Tongue (tissue), 2 donors: ENCODE results near the gene CHP2. TPM values are rescaled to one million over a fixed set of nuclear protein-coding genes. Genes with fewer than 3 reads are reported as not detected.
"Not testable (repeated sequence)": the region's sequence is repeated elsewhere in the genome, so short reads cannot be mapped to it uniquely, and the experiment has no call there.

ENCODE experiments used
- DNase-seq: peaks from one replicate; pipeline ENCODE4 v3.0.0-alpha.2; 2015
- total RNA-seq: library from RNA; depleted of rRNA; stranded (reverse); fragments of >200 nt; gene quantifications from one replicate; pipeline ENCODE4 v1.2.3, GENCODE V29; 2014

CHP2 gene
- total RNA-seq: 0.62 TPM

- DNase-seq: peak; percentile 6
Observed at GRCh38 chr16:23754594-23755483, at the start of gene CHP2. TSS of gene CHP2 (plus strand) at chr16:23755026. CDS start at chr16:23755050, 24 bp downstream.

- no peak for DNase-seq
Observed at GRCh38 chr16:23705517-23705902, 49.3 kb upstream of the CHP2 start.

GRCh38 chr16:23706439-23706838 lies 48.4 kb upstream of the CHP2 start:
- no peak for DNase-seq

DNA sequence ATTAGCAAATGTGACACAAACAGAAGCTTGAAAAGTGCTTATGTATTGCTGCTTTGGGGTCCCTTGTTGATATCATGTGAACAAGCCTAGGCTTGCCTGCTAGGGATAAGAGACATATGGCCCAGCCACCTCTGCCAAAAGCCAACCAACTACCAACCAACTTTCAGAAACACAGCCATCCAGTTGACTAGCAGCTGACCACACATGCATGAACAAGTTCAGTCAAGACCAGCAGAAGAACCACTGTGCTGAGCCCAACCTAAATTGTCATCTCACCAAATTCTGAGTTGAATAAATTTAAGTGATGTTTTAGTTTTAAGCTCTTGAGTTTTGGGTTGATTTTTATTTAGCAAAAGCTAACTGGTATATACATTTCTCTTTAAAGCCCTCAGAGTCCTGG lies 45.3 kb upstream of the CHP2 start:
- no peak for DNase-seq

DNA sequence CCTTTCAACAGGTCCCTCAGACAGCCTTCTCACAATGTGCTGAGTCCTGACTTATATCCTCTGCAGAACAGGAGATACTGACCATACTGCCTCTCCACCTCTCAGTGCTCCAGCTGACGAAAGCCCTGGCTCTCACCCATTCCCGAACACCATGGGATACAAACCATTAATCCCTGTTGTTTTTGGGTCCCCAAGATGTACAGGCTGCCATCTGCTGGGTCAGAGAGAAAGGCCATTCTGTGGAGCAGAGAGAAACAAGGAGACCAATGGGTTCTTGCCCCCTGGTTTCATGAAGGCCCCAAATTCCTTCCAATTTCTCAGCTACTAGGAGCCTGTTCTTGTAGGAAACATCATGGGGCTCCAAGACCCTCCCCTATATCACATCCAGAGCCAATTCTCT lies 44.8 kb upstream of the CHP2 start:
- DNase-seq: no peak

- no peak for DNase-seq
Observed at GRCh38 chr16:23710504-23710903, 44.3 kb upstream of the CHP2 start.

DNA sequence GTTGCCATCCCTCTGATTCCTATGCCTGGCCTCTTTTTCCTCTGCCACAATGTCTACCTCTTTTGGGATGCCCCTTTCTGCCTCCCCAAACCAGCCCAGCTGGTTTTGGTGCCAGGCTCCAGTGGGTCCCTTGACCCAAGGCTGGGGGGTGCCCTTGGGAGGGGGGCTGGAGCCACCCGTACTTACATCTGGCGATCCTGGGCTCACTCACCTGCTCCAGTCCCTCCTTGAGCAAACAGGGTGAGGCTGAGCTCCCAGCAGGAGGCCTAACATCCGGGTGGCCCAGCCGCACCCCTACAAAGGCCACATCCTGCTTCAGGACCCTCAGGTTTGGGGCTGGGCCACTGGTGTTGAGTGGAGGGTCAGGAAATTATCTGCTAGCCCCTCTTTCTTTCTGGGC lies 43.0 kb upstream of the CHP2 start:
- no peak for DNase-seq

DNA sequence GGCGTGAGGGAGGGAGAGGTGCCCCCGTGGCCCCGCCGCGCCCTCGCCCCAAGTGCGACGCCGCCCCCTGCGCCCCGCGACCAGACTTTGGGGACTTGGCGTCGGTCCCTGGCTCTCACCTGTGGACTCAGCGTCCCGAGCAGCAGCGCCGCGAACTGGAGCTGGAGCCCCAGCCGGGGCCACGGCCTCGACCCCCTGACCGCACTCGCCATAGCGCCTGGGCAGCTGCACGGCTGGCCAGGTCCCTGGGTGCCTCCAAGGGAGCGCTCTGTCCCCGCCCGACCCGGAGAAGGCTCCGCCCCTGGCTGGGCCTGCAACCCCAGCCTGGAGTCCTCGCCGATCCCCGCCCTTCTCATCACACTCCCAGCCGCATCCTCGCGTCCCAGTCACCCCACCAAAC lies 41.9 kb upstream of the CHP2 start, which contains the start of gene ERN2:
TSS of gene ERN2 (minus strand) at position 247 of the 400 bp plus-strand sequence. CDS start at position 212, 35 bp downstream.
- no peak for DNase-seq

- DNase-seq: no peak
Observed at GRCh38 chr16:23716484-23716883, 38.3 kb upstream of the CHP2 start.

DNA sequence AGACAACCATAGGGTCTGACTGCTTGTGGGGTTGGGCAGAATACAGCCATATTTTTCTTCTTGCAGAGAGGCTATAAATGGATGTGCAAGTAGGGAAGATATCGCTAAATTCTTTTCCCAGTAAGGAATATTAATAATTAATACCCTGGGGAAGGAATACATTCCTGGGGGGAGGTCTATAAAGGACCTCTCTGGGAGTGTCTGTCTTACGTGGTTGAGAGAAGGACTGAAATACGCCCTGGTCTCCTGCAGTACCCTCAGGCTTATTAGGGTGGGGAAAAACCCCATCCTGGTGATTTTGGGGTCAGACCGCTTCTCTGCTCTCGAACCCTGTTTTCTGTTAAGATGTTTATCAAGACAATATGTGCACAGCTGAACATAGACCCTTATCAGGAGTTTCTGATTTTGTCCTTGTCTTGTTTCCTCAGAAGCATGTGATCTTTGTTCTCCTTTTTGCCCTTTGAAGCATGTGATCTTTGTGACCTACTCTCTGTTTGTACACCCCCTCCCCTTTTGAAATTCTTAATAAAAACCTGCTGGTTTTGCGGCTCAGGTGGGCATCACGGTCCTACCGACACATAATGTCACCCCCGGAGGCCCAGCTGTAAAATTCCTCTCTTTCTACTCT lies 32.1 kb upstream of the CHP2 start:
- DNase-seq: not testable (repeated sequence)

DNA sequence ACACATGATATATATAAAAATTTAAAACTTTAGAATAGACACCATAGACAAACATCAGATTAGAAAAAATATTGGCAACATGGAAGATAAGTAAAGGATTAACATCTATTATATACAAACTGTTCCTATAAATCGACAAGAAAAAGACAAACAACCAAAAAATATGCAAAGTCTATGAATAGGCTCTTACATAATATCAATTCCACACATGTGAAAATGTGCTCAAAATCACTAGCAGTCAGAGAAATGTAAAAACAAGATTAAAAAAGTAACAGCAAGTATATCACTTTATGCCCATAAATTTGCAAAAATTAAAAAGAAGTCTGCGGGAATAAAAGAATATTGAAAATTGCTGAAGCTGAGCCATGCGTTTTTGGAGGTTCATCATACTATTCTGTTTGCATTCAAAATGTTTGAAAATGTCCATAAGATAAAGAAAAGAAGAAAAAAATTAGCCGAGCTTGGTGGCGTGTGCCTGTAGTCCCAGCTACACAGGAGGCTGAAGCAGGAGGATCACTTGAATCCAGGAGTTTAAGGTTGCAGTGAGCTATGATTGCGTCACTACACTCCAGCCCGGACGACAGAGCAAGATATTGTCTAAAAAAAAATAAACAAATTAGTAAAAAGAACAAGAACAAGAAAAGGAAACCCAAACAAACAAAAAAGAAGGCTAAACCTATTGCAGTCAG lies 30.6 kb upstream of the CHP2 start:
- no peak for DNase-seq

GRCh38 chr16:23724785-23725131 lies 30.1 kb upstream of the CHP2 start:
- no peak for DNase-seq

- no peak for DNase-seq
Observed at GRCh38 chr16:23726710-23727109, 28.1 kb upstream of the CHP2 start.

- no peak for DNase-seq
Observed at GRCh38 chr16:23728112-23728477, 26.7 kb upstream of the CHP2 start.

- no peak for DNase-seq
Observed at GRCh38 chr16:23729503-23730424, 25.1 kb upstream of the CHP2 start.

GRCh38 chr16:23734176-23734893 lies 20.5 kb upstream of the CHP2 start:
- DNase-seq: no peak

GRCh38 chr16:23737423-23738028 lies 17.3 kb upstream of the CHP2 start:
- not testable (repeated sequence) for DNase-seq

DNA sequence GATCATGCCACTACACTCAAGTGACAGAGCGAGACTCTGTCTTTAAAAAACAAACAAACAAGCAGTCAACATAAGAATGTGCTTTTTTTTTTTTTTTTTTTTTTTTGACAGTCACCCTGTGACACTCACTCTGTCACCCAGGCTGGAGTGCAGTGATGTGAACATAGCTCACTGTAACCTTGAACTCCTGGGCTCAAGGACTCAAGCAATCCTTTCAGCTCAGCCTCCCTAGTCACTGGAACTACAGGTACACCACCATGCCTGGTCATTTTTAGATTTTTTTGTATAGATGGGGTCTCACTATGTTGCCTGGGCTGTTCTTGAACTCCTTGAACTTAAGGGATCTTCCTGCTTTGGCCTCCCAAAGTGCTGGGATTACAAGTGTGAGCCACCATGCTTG lies 15.3 kb upstream of the CHP2 start:
- DNase-seq: no peak

- no peak for DNase-seq
Observed at GRCh38 chr16:23741675-23742303, 13.0 kb upstream of the CHP2 start.

- DNase-seq: no peak
Observed at GRCh38 chr16:23742766-23743165, 12.1 kb upstream of the CHP2 start.
